ENCODE measurements around the gene EMP3.

EMP3 gene

GRCh38 chr19:48372904-48373303, 47.6 kb downstream of the EMP3 start:
- Histone ChIP-seq H3K9ac (ENCODE audit: low read length) (no peak overlapping the region), H3K79me2 (ENCODE audit: low read length) (no peaks in the 10 kb centered on the region), H4K20me1 (ENCODE audit: insufficient read depth, low read length) (no peaks in the 10 kb centered on the region), H3K4me3 (ENCODE audit: low read length) (no peak overlapping the region), H3K36me3 (replicated peaks; ENCODE audit: low read depth, low read length) (no peaks in the 10 kb centered on the region), H3K27ac (ENCODE audit: low read length) (no peak overlapping the region), H3K27me3 (ENCODE audit: low read depth, low read length) (no peaks in the 10 kb centered on the region), H3K9me3 (ENCODE audit: insufficient read depth, low read length) (no peaks in the 10 kb centered on the region), H2AFZ (ENCODE audit: low read depth, low read length) (no peak overlapping the region), H3K4me1 (ENCODE audit: low read length) (no peaks in the 10 kb centered on the region), H3K4me2 (ENCODE audit: low read length) (no peak overlapping the region)
- TF ChIP-seq CTCF (IDR thresholded peaks at IDR 0.05; ENCODE audit: low read depth, low read length) = no peak
- TF ChIP-seq EZH2phosphoT487 (IDR thresholded peaks at IDR 0.05; ENCODE audit: low read depth) = no peak

- Histone ChIP-seq H2AFZ (ENCODE audit: low read depth, low read length) (no peak overlapping the region), H3K4me2 (ENCODE audit: low read length) (no peak overlapping the region), H3K9ac (ENCODE audit: low read length) (no peak overlapping the region)
Measured at GRCh38 chr19:48373567-48373966, 48.2 kb downstream of the EMP3 start.

GRCh38 chr19:48378194-48378570, 52.8 kb downstream of the EMP3 start:
- TF ChIP-seq EZH2phosphoT487 (IDR thresholded peaks at IDR 0.05; ENCODE audit: low read depth) = no peak
- no peak for TF ChIP-seq CTCF (IDR thresholded peaks at IDR 0.05; ENCODE audit: low read depth, low read length)
- Histone ChIP-seq H3K79me2 (ENCODE audit: low read length) (no peaks in the 10 kb centered on the region), H3K4me3 (ENCODE audit: low read length) (no peak overlapping the region), H3K9me3 (ENCODE audit: insufficient read depth, low read length) (no peaks in the 10 kb centered on the region), H3K27me3 (ENCODE audit: low read depth, low read length) (no peaks in the 10 kb centered on the region), H3K27ac (ENCODE audit: low read length) (no peak overlapping the region), H3K4me1 (ENCODE audit: low read length) (no peaks in the 10 kb centered on the region), H3K36me3 (replicated peaks; ENCODE audit: low read depth, low read length) (peaks cover 10% of the 10 kb centered on the region), H4K20me1 (ENCODE audit: insufficient read depth, low read length) (no peaks in the 10 kb centered on the region), H3K4me2 (ENCODE audit: low read length) (no peak overlapping the region), H2AFZ (ENCODE audit: low read depth, low read length) (no peak overlapping the region), H3K9ac (ENCODE audit: low read length) (no peak overlapping the region)

More at GRCh38 chr19:48373567-48373966, 48.2 kb downstream of the EMP3 start:
- Histone ChIP-seq H3K79me2 (ENCODE audit: low read length) (no peaks in the 10 kb centered on the region), H3K27ac (ENCODE audit: low read length) (no peak overlapping the region), H4K20me1 (ENCODE audit: insufficient read depth, low read length) (no peaks in the 10 kb centered on the region), H3K36me3 (replicated peaks; ENCODE audit: low read depth, low read length) (no peaks in the 10 kb centered on the region), H3K4me3 (ENCODE audit: low read length) (no peak overlapping the region), H3K4me1 (ENCODE audit: low read length) (no peaks in the 10 kb centered on the region), H3K27me3 (ENCODE audit: low read depth, low read length) (no peaks in the 10 kb centered on the region), H3K9me3 (ENCODE audit: insufficient read depth, low read length) (no peaks in the 10 kb centered on the region)
- no peak for TF ChIP-seq CTCF (IDR thresholded peaks at IDR 0.05; ENCODE audit: low read depth, low read length)
- no peak for TF ChIP-seq EZH2phosphoT487 (IDR thresholded peaks at IDR 0.05; ENCODE audit: low read depth)

GRCh38 chr19:48379058-48379457, 53.7 kb downstream of the EMP3 start:
- Histone ChIP-seq H3K27ac (ENCODE audit: low read length) (no peak overlapping the region), H3K4me2 (ENCODE audit: low read length) (no peak overlapping the region), H4K20me1 (ENCODE audit: insufficient read depth, low read length) (no peaks in the 10 kb centered on the region), H3K27me3 (ENCODE audit: low read depth, low read length) (no peaks in the 10 kb centered on the region), H3K36me3 (replicated peaks; ENCODE audit: low read depth, low read length) (peaks cover 15% of the 10 kb centered on the region), H3K4me3 (ENCODE audit: low read length) (no peak overlapping the region), H3K4me1 (ENCODE audit: low read length) (no peaks in the 10 kb centered on the region), H2AFZ (ENCODE audit: low read depth, low read length) (no peak overlapping the region), H3K9me3 (ENCODE audit: insufficient read depth, low read length) (no peaks in the 10 kb centered on the region), H3K9ac (ENCODE audit: low read length) (no peak overlapping the region), H3K79me2 (ENCODE audit: low read length) (no peaks in the 10 kb centered on the region)
- no peak for TF ChIP-seq CTCF (IDR thresholded peaks at IDR 0.05; ENCODE audit: low read depth, low read length)
- TF ChIP-seq EZH2phosphoT487 (IDR thresholded peaks at IDR 0.05; ENCODE audit: low read depth) = no peak

All from OCI-LY3 (cell line).